Fibroblast of lung (primary cell): ENCODE measurements around the gene GABBR2.

Experiments used
- CTCF ChIP-seq, 2 donors: IDR thresholded peaks in 1 of 2; conservative IDR thresholded peaks in 1 of 2; 1 replicate in 1 of 2; 2 replicates in 1 of 2; pipeline ENCODE4 v1.5.1; 2011 to 2012; ENCODE audit warnings: low read length in 2 of 2, control low read depth in 1 of 2, inconsistent platforms in 1 of 2, low read depth in 1 of 2, mild to moderate bottlenecking in 1 of 2
- EZH2 ChIP-seq: IDR thresholded peaks from 2 replicates; pipeline ENCODE4 v1.5.1; 2012; ENCODE audit warnings: low read length, control low read depth, mild to moderate bottlenecking; ENCODE audit errors: missing control alignments

- TF ChIP-seq CTCF (conservative IDR thresholded peaks at IDR 0.05 in 1 of 2, IDR thresholded peaks at IDR 0.05 in 1 of 2; ENCODE audit: low read depth in 1 of 2, low read length in 2 of 2) (no peak), EZH2 (no peak)
These were observed 281.2 kb downstream of the GABBR2 start for GRCh38 chr9:98427491-98427890.
